ENCODE results near the gene CREB3L1. TPM values are rescaled to one million over a fixed set of nuclear protein-coding genes. Genes with fewer than 3 reads are reported as not detected.
"Not testable (repeated sequence)": the region's sequence is repeated elsewhere in the genome, so short reads cannot be mapped to it uniquely, and the experiment has no call there.

Gene CREB3L1
- total RNA-seq, 1 donor from 2014 or later: 1.9 TPM

GRCh38 chr11:46295312-46296058 is 18.0 kb downstream of the CREB3L1 start:
- no peak for DNase-seq (ENCODE audit: low read depth, low spot score)

GRCh38 chr11:46296059-46296527 is 18.6 kb downstream of the CREB3L1 start:
- DNase-seq (ENCODE audit: low read depth, low spot score): no peak

- peak; percentile 64 for DNase-seq (ENCODE audit: low read depth, low spot score)
Observed at GRCh38 chr11:46296528-46297448, 19.3 kb downstream of the CREB3L1 start.

GRCh38 chr11:46298699-46299433 is 21.4 kb downstream of the CREB3L1 start:
- DNase-seq (ENCODE audit: low read depth, low spot score): no peak

- no peak for DNase-seq (ENCODE audit: low read depth, low spot score)
Observed at GRCh38 chr11:46299451-46299961, 22.0 kb downstream of the CREB3L1 start.

- no peak for DNase-seq (ENCODE audit: low read depth, low spot score)
Observed at GRCh38 chr11:46300270-46300669, 22.8 kb downstream of the CREB3L1 start.

- DNase-seq (ENCODE audit: low read depth, low spot score): no peak
Observed at GRCh38 chr11:46302866-46303265, 25.4 kb downstream of the CREB3L1 start.

- not testable (repeated sequence) for DNase-seq (ENCODE audit: low read depth, low spot score)
Observed at GRCh38 chr11:46304036-46304435, 26.6 kb downstream of the CREB3L1 start.

GRCh38 chr11:46304605-46305179 is 27.2 kb downstream of the CREB3L1 start:
- DNase-seq (ENCODE audit: low read depth, low spot score): no peak

GRCh38 chr11:46305295-46305694 is 27.8 kb downstream of the CREB3L1 start:
- DNase-seq (ENCODE audit: low read depth, low spot score): no peak

- DNase-seq (ENCODE audit: low read depth, low spot score): no peak
Observed at GRCh38 chr11:46306296-46306853, 28.9 kb downstream of the CREB3L1 start.

GRCh38 chr11:46307369-46307768 is 29.9 kb downstream of the CREB3L1 start:
- DNase-seq (ENCODE audit: low read depth, low spot score): no peak

GRCh38 chr11:46307785-46308341 is 30.4 kb downstream of the CREB3L1 start:
- no peak for DNase-seq (ENCODE audit: low read depth, low spot score)

- DNase-seq (ENCODE audit: low read depth, low spot score): no peak
Observed at GRCh38 chr11:46308631-46309419, 31.4 kb downstream of the CREB3L1 start.

GRCh38 chr11:46309814-46310259 is 32.4 kb downstream of the CREB3L1 start:
- no peak for DNase-seq (ENCODE audit: low read depth, low spot score)

GRCh38 chr11:46315033-46315738 is 37.7 kb downstream of the CREB3L1 start:
- DNase-seq (ENCODE audit: low read depth, low spot score): peak; percentile 33

- DNase-seq (ENCODE audit: low read depth, low spot score): no peak
Observed at GRCh38 chr11:46315783-46316563, 38.5 kb downstream of the CREB3L1 start.

GRCh38 chr11:46319074-46319453 is 41.6 kb downstream of the CREB3L1 start:
- DNase-seq (ENCODE audit: low read depth, low spot score): no peak
